ENCODE measurements around the gene AOAH. TPM values are rescaled to one million over a fixed set of nuclear protein-coding genes. Genes with fewer than 3 reads are reported as not detected.

AOAH gene
- total and polyA plus RNA-seq, 11 donors: 0.65 to 42.0 (median 1.8) TPM

GRCh38 chr7:36605261-36606051, 118.8 kb downstream of the AOAH start:
- H3K9me3 ChIP-seq: no peaks in the 10 kb centered on the region
- no peak for TF ChIP-seq POLR2A (IDR thresholded peaks at IDR 0.05)
- TF ChIP-seq, protein P1, sequence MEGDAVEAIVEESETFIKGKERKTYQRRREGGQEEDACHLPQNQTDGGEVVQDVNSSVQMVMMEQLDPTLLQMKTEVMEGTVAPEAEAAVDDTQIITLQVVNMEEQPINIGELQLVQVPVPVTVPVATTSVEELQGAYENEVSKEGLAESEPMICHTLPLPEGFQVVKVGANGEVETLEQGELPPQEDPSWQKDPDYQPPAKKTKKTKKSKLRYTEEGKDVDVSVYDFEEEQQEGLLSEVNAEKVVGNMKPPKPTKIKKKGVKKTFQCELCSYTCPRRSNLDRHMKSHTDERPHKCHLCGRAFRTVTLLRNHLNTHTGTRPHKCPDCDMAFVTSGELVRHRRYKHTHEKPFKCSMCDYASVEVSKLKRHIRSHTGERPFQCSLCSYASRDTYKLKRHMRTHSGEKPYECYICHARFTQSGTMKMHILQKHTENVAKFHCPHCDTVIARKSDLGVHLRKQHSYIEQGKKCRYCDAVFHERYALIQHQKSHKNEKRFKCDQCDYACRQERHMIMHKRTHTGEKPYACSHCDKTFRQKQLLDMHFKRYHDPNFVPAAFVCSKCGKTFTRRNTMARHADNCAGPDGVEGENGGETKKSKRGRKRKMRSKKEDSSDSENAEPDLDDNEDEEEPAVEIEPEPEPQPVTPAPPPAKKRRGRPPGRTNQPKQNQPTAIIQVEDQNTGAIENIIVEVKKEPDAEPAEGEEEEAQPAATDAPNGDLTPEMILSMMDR (IDR thresholded peaks at IDR 0.05): no peak
- ATAC-seq (no peak), DNase-seq (no peak)
- no peak overlapping the region for H3K4me3 ChIP-seq
- H3K36me3 ChIP-seq: peaks cover 0 to 11% (median 0%) of the 10 kb centered on the region in 9 donors
- WGBS, 4 donors: 67 to 76% (median 70%) methylated on average over 7 of the region's 7 CpGs
- intact Hi-C loops (cut with DNase I): no loop called here
- H3K27ac ChIP-seq: no peak overlapping the region
- H3K27me3 ChIP-seq: peaks cover 0 to 8% (median 0%) of the 10 kb centered on the region in 9 donors
- no peaks in the 10 kb centered on the region for H3K4me1 ChIP-seq

DNA sequence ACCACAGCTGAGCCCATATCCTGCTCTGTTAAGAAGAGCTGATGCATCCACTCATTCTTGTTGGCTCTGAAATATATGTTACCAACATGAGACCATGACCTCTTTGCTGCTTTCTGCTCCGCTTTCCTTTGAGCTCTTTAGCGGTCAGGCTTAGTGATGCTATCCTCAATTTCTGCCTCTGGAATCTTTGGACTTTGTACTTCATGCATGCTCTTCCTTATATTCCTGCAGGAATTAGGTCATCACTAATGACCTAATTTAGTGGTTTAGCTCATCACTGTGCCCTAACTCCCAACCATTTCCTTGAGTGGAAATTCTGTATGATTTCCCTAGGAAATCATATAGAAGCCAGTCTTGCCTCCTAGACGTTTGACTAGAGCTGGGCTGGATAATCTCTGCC, 119.5 kb downstream of the AOAH start:
- no peak for ATAC-seq
- intact Hi-C loops (cut with DNase I): no loop called here
- TF ChIP-seq POLR2A (IDR thresholded peaks at IDR 0.05): no peak
- TF ChIP-seq, protein P1 (IDR thresholded peaks at IDR 0.05): no peak
- no peak overlapping the region for H3K4me3 ChIP-seq
- H3K4me1 ChIP-seq: no peaks in the 10 kb centered on the region
- peaks cover 0 to 9% (median 0%) of the 10 kb centered on the region in 9 donors for H3K27me3 ChIP-seq
- no peaks in the 10 kb centered on the region for H3K9me3 ChIP-seq
- no peak overlapping the region for H3K27ac ChIP-seq
- H3K36me3 ChIP-seq: peaks cover 0 to 11% (median 0%) of the 10 kb centered on the region in 9 donors
- WGBS, 4 donors: 57 to 64% (median 60%) methylated on average over 3 of the region's 3 CpGs
- DNase-seq: no peak

- WGBS, 4 donors: 77 to 96% (median 81%) methylated on average over 7 of the region's 7 CpGs
- Histone ChIP-seq H3K4me3 (no peak overlapping the region), H3K27ac (no peak overlapping the region), H3K9me3 (no peaks in the 10 kb centered on the region), H3K36me3 (peaks cover 0 to 11% (median 0%) of the 10 kb centered on the region in 9 donors), H3K4me1 (no peaks in the 10 kb centered on the region), H3K27me3 (peaks cover 0 to 16% (median 0%) of the 10 kb centered on the region in 9 donors)
- DNase-seq (no peak), ATAC-seq (no peak)
- intact Hi-C loops (cut with DNase I): no loop called here
- TF ChIP-seq, protein P1 (IDR thresholded peaks at IDR 0.05): no peak
- no peak for TF ChIP-seq POLR2A (IDR thresholded peaks at IDR 0.05)
Observed at GRCh38 chr7:36602934-36603887, 121.1 kb downstream of the AOAH start.

GRCh38 chr7:36602511-36602910, 121.8 kb downstream of the AOAH start:
- H3K4me3 ChIP-seq: no peak overlapping the region
- ATAC-seq (no peak), DNase-seq (no peak)
- no peaks in the 10 kb centered on the region for H3K9me3 ChIP-seq
- 62 to 95% (median 88%) methylated on average over 3 of the region's 3 CpGs for WGBS, 4 donors
- no peaks in the 10 kb centered on the region for H3K4me1 ChIP-seq
- no peak overlapping the region for H3K27ac ChIP-seq
- H3K36me3 ChIP-seq: peaks cover 0 to 11% (median 0%) of the 10 kb centered on the region in 9 donors
- H3K27me3 ChIP-seq: peaks cover 0 to 16% (median 0%) of the 10 kb centered on the region in 9 donors
- TF ChIP-seq POLR2A (IDR thresholded peaks at IDR 0.05): no peak
- TF ChIP-seq, protein P1 (IDR thresholded peaks at IDR 0.05): no peak
- intact Hi-C loops (cut with DNase I): no loop called here

Data from heart left ventricle (tissue), 16 donors.